ENCODE results near the gene TRIM38.

Gene TRIM38

DNA sequence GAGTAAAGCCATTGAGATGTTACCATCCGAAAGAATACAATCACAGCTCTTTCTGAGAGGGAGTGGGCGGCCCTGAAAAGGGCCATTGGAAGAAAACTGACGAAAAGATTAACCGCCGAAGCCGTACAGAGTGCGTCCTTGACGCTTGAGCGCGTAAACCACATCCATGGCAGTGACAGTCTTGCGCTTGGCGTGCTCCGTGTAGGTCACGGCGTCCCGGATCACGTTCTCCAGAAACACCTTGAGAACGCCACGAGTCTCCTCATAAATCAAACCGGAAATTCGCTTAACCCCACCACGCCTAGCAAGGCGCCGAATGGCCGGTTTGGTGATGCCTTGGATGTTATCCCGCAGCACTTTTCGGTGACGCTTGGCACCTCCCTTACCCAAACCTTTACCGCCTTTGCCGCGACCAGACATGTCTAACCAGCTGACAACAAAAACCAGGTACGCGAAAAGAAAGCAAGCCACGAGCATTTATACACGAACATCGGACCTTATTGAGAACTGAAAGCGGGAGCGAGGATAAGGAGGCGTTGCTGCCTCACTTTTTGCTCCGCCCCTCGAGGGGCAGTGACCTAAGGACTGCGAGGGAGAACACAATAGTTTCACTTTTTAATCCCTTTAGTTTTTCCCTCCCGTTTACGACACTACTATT, 64.4 kb downstream of the TRIM38 start:
- peak; percentile 90 to 91 for DNase-seq (ENCODE audit: low read depth in 2 of 2)

- no peak for DNase-seq (ENCODE audit: low read depth in 2 of 2)
Measured at GRCh38 chr6:26027491-26028211, 65.0 kb downstream of the TRIM38 start.

- DNase-seq (ENCODE audit: low read depth in 2 of 2), result no peak
Measured at GRCh38 chr6:26028212-26028745, 65.7 kb downstream of the TRIM38 start.

- no peak for DNase-seq (ENCODE audit: low read depth in 2 of 2)
Measured at GRCh38 chr6:26028746-26029569, 66.4 kb downstream of the TRIM38 start.

DNA sequence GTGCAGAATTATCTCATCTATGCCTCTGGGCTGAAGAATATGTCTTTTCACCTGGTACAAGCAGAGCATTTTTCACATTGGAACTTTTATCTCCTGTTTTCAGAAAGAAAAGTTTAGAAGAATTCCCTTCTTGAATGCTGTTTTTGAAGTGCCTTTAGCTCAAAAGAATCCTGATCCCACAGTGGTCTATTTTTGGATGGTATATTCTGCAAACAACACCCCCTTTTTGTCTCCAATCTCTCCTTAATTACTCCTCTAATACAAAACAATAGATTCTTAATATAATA, 66.9 kb downstream of the TRIM38 start:
- DNase-seq (ENCODE audit: low read depth in 2 of 2), result no peak

DNA sequence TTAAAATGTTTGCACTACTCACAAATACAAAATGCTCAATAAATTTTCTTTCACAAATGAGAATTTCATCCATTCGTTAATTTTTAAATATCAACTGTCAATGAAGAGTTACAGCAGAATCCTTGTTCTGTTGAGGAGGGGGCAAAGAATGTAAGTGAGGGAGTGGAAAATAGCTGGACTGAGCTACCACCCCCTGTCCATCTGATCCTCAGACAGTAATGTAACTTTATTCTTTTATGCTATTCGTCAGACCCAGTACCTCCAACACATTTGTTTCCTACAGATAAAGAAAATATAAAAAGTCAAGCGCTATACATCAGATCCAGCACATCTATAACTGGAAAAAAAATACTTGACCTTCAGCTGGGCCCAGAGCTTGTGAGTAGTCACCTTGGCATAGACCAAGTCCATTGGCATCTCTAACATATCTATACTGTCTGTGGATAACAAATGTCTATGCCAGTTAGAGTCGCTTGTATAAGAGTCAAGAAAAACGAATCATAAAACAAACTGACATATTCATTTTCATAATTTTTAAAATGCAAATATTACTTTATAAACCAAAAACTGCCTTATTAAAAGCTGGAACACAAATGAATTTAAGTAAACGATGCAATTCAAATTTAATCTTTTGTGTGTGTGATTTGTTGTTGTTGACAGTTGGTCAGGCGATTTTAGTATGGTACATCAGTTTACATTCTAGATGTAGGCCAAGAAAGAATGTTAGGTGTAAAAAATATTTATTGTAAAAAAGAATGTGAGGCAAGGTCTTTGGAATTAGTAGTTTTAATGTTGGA, 67.5 kb downstream of the TRIM38 start:
- DNase-seq (ENCODE audit: low read depth in 2 of 2), result no peak

DNA sequence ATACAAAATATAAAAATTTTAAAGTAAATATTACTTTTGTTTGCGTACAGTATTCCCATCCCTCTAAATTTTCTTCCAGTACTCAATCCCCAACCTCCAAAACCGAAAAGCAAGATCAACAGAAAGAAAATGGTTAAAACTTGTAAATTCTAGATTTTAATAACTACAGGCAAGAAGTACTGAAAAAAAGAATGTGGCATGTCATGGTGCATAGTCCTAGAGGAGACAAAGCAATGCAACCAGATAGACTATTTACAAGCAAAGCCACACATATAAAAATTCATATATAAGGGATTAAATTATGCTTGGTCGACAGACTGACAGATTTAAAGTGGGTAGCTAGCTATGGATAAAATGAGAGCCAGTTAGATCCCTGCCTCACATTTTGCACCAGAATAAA, 68.1 kb downstream of the TRIM38 start:
- DNase-seq (ENCODE audit: low read depth in 2 of 2), result no peak

DNA sequence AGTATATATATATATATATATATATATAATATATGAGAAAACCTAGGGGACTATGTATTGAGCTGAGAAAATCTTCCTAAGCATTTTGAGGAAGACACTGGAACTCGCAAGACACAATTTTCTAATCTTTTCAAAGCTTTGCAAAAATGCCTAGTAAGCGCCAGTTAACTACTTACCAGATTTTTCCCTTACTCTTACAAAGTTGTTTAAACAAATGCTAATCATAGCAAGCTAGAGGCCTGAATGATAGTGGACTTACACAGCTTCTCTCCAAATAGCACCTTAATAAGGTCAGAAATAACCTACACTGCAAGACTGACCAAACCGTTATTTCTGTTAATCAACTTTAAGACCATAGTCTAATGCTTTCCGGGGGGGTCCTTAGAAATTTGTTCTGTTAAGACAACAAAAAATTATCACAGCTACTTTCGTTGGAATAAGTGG, 68.6 kb downstream of the TRIM38 start:
- DNase-seq (ENCODE audit: low read depth in 2 of 2), result no peak

GRCh38 chr6:26031595-26032339, 69.2 kb downstream of the TRIM38 start:
- peak; percentile 81 to 84 for DNase-seq (ENCODE audit: low read depth in 2 of 2)

GRCh38 chr6:26032340-26033084, 69.9 kb downstream of the TRIM38 start:
- DNase-seq (ENCODE audit: low read depth in 2 of 2), result no peak

DNA sequence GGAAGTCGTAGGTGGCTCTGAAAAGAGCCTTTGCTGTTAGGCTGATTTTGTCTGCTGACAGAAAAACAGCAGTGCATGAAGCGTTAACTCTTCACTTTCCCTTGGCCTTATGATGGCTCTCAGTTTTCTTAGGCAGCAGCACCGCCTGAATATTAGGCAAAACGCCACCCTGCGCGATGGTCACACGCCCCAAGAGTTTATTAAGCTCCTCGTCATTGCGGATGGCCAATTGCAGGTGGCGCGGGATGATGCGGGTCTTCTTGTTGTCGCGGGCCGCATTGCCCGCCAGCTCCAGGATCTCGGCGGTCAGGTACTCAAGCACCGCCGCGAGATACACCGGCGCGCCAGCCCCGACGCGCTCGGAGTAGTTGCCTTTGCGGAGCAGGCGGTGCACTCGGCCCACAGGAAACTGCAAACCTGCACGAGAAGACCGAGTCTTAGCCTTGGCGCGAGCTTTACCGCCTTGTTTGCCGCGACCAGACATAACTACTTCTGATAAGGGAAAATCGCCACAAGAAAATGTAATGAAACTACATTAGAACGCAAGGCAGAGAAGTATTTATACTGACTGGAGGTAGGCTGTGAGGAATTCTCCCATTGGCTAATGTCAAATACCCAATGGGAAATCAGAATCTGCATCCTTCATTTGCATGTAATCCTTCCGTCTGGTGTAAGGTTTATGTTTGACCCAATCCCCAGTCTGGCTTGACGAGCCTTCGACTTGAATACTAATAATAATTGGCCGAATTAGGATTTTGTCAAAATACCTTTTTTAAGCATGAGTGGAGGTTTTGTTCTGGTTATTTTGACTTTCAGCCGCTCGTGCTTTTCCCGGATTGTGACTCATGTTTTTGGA, 70.7 kb downstream of the TRIM38 start:
- no peak for DNase-seq (ENCODE audit: low read depth in 2 of 2)

- no peak for DNase-seq (ENCODE audit: low read depth in 2 of 2)
Measured at GRCh38 chr6:26033941-26034354, 71.3 kb downstream of the TRIM38 start.

DNA sequence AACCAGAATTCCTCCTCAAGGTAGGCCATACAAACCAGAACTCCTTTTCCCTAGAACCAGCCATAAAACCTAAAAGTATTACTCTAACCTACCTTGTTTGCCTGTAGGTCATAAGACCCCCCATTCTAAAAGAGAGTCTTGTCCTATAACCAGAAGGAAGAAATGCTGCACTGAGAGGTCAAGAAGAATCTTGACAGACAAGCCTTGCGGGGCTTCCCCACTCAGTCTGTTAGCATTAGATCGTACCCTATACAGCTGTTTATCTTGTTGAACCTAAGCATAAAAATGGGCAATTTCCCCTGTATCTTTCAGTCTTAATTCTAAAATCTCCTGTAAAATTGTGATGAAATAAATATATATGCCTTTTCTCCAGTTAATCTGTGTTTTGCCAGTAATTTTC, 72.3 kb downstream of the TRIM38 start:
- no peak for DNase-seq (ENCODE audit: low read depth in 2 of 2)

Measured in stimulated activated CD4-positive, alpha-beta T cell treated with anti-CD3 and anti-CD28 coated beads, Interleukin-15, amount 100 ng/mL, for 48 hours (primary cell).